ENCODE measurements around the gene NCBP3.

GRCh38 chr17:3773511-3773910 is 72.5 kb downstream of the NCBP3 start:
- TF ChIP-seq CTCF (IDR thresholded peaks at IDR 0.05; ENCODE audit: low read length) (no peak), EZH2 (optimal IDR thresholded peaks at IDR 0.05; ENCODE audit: low read depth, low read length) (no peak)

Data from MM.1S (cell line).